HG02588 (cell line): ENCODE measurements around the gene MPST.

Experiments
- ATAC-seq: cut with Tn5 transposase; IDR thresholded peaks from one replicate; pipeline ENCODE4 v1.9.1; 2021; ENCODE audit warnings: mild to moderate bottlenecking, moderate library complexity; ENCODE audit not compliant: unreplicated experiment

MPST gene

GRCh38 chr22:37021710-37022482 lies 2.4 kb downstream of the MPST start:
- ATAC-seq, result no peak

- ATAC-seq, result no peak
Measured at GRCh38 chr22:37022483-37023337, 3.2 kb downstream of the MPST start.

- no peak for ATAC-seq
Measured at GRCh38 chr22:37023743-37024338, 4.3 kb downstream of the MPST start.

- ATAC-seq, result no peak
Measured at GRCh38 chr22:37024339-37025157, 5.0 kb downstream of the MPST start.

GRCh38 chr22:37025500-37026070 lies 6.0 kb downstream of the MPST start:
- ATAC-seq, result no peak

- ATAC-seq, result no peak
Measured at GRCh38 chr22:37026325-37026724, 6.8 kb downstream of the MPST start.

- ATAC-seq, result no peak
Measured at GRCh38 chr22:37027556-37027955, 8.0 kb downstream of the MPST start.

GRCh38 chr22:37028692-37029674 lies 9.4 kb downstream of the MPST start:
- ATAC-seq, result no peak

- ATAC-seq, result no peak
Measured at GRCh38 chr22:37030560-37031281, 11.2 kb downstream of the MPST start.

- no peak for ATAC-seq
Measured at GRCh38 chr22:37032134-37032534, 12.6 kb downstream of the MPST start.

GRCh38 chr22:37032535-37033460 lies 13.3 kb downstream of the MPST start:
- no peak for ATAC-seq

- no peak for ATAC-seq
Measured at GRCh38 chr22:37033605-37034430, 14.3 kb downstream of the MPST start.

GRCh38 chr22:37036655-37037377 lies 17.3 kb downstream of the MPST start:
- ATAC-seq, result no peak

- ATAC-seq, result no peak
Measured at GRCh38 chr22:37037669-37038068, 18.1 kb downstream of the MPST start.

- no peak for ATAC-seq
Measured at GRCh38 chr22:37039466-37039865, 19.9 kb downstream of the MPST start.

GRCh38 chr22:37043209-37043827 lies 23.8 kb downstream of the MPST start:
- ATAC-seq, result no peak
